Measurements from ENCODE around the gene NEGR1. TPM values are rescaled to one million over a fixed set of nuclear protein-coding genes. Genes with fewer than 3 reads are reported as not detected.

Gene NEGR1
- total RNA-seq, 1 donor from 2014 or later = 0.26 TPM

GRCh38 chr1:71850936-71851335, 431.4 kb downstream of the NEGR1 start:
- no peaks in the 10 kb centered on the region for H3K36me3 ChIP-seq (ENCODE audit: control insufficient read depth, insufficient read depth, low read length)
- FAIRE-seq = no peak

DNA sequence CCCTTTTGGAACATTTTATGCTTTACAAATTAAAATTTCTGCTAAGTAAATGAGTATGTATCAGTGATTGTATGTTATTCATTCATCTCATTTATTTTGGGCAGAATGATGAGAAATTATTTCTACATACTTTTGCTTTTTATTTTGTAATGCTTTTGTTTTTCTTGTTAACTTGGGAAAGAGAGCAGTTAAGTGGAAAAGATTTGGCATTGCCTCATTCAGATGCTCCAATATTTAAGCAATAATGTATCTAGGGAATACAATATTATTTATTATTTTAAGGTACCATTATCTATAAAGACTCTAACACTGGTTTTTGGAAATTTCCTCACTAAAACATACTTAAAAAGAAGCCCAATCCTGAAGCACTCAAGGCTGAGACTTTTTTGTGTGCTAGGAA, 431.8 kb downstream of the NEGR1 start:
- H3K36me3 ChIP-seq (ENCODE audit: control insufficient read depth, insufficient read depth, low read length) = no peaks in the 10 kb centered on the region
- H3K27me3 ChIP-seq (ENCODE audit: control insufficient read depth, insufficient read depth, low read length) = no peaks in the 10 kb centered on the region
- no peak for TF ChIP-seq CTCF (IDR thresholded peaks at IDR 0.05; ENCODE audit: insufficient read depth, low read length, severe bottlenecking)
- DNase-seq (ENCODE audit: low read depth) = no peak
- FAIRE-seq = no peak
- no peak overlapping the region for H3K4me3 ChIP-seq (ENCODE audit: low read depth, low read length)

More at GRCh38 chr1:71850936-71851335, 431.4 kb downstream of the NEGR1 start:
- Histone ChIP-seq H3K27me3 (ENCODE audit: control insufficient read depth, insufficient read depth, low read length) (no peaks in the 10 kb centered on the region), H3K4me3 (ENCODE audit: low read depth, low read length) (no peak overlapping the region)
- DNase-seq (ENCODE audit: low read depth) = no peak
- TF ChIP-seq CTCF (IDR thresholded peaks at IDR 0.05; ENCODE audit: insufficient read depth, low read length, severe bottlenecking) = no peak

- no peak for TF ChIP-seq CTCF (IDR thresholded peaks at IDR 0.05; ENCODE audit: insufficient read depth, low read length, severe bottlenecking)
- DNase-seq (ENCODE audit: low read depth) (no peak), FAIRE-seq (no peak)
- Histone ChIP-seq H3K36me3 (ENCODE audit: control insufficient read depth, insufficient read depth, low read length) (no peaks in the 10 kb centered on the region), H3K27me3 (ENCODE audit: control insufficient read depth, insufficient read depth, low read length) (no peaks in the 10 kb centered on the region), H3K4me3 (ENCODE audit: low read depth, low read length) (no peak overlapping the region)
These were observed 439.3 kb downstream of the NEGR1 start for GRCh38 chr1:71843012-71843411.

DNA sequence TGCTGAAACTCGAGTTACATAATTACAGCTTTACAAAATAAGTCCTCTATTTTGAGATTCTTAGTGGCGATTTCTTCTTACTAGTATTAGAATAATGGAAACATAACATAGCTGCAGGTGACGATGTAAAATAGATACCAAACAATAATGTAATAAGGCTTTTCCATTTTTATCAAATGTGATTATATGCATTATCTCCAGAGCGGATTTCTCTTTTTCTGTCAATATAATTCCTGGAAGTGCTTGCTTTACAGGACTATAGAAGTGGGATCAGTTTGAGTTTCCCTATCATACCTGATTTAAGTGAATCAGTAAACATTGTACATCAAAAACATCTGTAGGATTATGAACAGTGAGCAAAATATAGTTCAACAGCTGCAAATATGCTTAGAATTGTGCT, 442.5 kb downstream of the NEGR1 start:
- DNase-seq (ENCODE audit: low read depth) (no peak), FAIRE-seq (no peak)
- Histone ChIP-seq H3K4me3 (ENCODE audit: low read depth, low read length) (no peak overlapping the region), H3K36me3 (ENCODE audit: control insufficient read depth, insufficient read depth, low read length) (no peaks in the 10 kb centered on the region), H3K27me3 (ENCODE audit: control insufficient read depth, insufficient read depth, low read length) (no peaks in the 10 kb centered on the region)
- TF ChIP-seq CTCF (IDR thresholded peaks at IDR 0.05; ENCODE audit: insufficient read depth, low read length, severe bottlenecking) = no peak

GRCh38 chr1:71836904-71837303, 445.4 kb downstream of the NEGR1 start:
- H3K27me3 ChIP-seq (ENCODE audit: control insufficient read depth, insufficient read depth, low read length) = no peaks in the 10 kb centered on the region
- DNase-seq (ENCODE audit: low read depth) (no peak), FAIRE-seq (no peak)
- H3K36me3 ChIP-seq (ENCODE audit: control insufficient read depth, insufficient read depth, low read length) = no peaks in the 10 kb centered on the region
- TF ChIP-seq CTCF (IDR thresholded peaks at IDR 0.05; ENCODE audit: insufficient read depth, low read length, severe bottlenecking) = no peak
- H3K4me3 ChIP-seq (ENCODE audit: low read depth, low read length) = no peak overlapping the region

DNA sequence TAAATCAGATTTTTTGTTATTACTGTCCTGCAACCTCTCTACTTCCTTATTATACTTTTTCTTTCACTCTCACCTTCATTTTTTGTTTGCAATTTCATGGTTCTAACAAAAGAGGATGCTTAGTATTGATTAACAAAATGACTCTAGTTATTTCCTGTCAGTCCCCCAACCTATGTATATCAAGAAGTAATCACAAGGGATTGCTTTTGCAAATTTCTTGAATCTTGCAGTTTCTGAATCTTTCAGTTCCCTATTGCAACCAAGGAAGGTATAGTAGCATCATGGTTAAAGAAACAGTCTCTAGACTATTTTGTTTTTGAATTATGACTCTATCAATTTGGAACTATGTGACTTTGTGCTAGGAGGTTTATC, 446.9 kb downstream of the NEGR1 start:
- TF ChIP-seq CTCF (IDR thresholded peaks at IDR 0.05; ENCODE audit: insufficient read depth, low read length, severe bottlenecking) = no peak
- no peak for DNase-seq (ENCODE audit: low read depth)
- H3K4me3 ChIP-seq (ENCODE audit: low read depth, low read length) = no peak overlapping the region
- no peaks in the 10 kb centered on the region for H3K27me3 ChIP-seq (ENCODE audit: control insufficient read depth, insufficient read depth, low read length)
- FAIRE-seq = no peak
- H3K36me3 ChIP-seq (ENCODE audit: control insufficient read depth, insufficient read depth, low read length) = no peaks in the 10 kb centered on the region
